ENCODE data around the gene IKBKE. TPM values are rescaled to one million over a fixed set of nuclear protein-coding genes. Genes with fewer than 3 reads are reported as not detected.

IKBKE gene
- total RNA-seq, 1 donor = 23.7 TPM

DNA sequence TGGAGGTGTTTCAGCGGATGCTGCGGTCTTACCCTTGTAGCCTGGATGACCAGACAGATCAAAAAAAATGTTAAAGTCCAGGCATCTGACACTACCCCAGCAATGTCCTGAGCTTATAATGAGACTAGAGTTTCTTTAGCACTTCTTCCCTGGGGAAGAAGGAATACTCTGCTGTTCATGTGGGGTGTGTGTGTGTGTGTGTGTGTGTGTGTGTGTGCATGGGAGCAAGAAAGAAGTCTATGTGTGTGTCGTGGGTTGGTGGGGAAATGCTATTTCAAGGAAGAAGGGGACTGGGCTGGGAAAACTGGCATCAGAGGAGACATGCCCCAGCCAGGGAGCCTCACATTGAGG lies 34.1 kb downstream of the IKBKE start:
- TF ChIP-seq, protein P1, sequence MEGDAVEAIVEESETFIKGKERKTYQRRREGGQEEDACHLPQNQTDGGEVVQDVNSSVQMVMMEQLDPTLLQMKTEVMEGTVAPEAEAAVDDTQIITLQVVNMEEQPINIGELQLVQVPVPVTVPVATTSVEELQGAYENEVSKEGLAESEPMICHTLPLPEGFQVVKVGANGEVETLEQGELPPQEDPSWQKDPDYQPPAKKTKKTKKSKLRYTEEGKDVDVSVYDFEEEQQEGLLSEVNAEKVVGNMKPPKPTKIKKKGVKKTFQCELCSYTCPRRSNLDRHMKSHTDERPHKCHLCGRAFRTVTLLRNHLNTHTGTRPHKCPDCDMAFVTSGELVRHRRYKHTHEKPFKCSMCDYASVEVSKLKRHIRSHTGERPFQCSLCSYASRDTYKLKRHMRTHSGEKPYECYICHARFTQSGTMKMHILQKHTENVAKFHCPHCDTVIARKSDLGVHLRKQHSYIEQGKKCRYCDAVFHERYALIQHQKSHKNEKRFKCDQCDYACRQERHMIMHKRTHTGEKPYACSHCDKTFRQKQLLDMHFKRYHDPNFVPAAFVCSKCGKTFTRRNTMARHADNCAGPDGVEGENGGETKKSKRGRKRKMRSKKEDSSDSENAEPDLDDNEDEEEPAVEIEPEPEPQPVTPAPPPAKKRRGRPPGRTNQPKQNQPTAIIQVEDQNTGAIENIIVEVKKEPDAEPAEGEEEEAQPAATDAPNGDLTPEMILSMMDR (IDR thresholded peaks at IDR 0.05; ENCODE audit: insufficient read depth, low read depth, low read length) = no peak
- no peak for DNase-seq (ENCODE audit: low read depth)
- H3K4me3 ChIP-seq (ENCODE audit: low read depth, low read length) = no peak overlapping the region

DNA sequence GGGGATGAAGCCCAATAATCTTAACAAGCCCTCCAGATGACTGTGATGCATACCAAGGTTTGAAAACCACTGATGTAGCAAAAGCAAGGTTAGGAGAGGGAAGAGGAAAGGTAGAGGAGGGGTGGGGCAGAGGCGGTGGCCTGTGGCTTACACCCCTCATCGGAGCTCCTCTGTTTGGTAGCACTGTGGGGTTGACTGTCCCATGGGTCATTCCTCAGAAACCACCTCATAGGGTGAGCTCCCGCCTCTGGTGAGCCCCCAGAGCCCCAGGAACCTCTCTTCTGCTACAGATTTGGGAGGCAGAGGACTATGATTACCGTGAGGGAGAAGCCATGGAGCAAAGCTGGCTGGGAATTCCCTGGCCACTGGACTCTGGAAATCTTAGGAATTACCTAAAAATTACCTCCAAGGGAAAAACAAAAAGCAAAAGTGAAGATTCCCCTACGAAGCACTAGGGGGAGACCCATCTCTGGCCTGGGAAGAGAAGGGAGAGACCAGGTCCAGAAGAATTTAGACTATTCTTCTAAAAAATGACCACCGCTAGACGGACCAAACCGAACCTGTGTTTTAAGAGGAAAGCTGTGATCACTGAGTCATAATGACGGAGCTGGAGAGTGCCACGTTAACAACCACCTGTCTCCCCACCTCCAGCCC lies 35.6 kb downstream of the IKBKE start:
- H3K4me3 ChIP-seq (ENCODE audit: low read depth, low read length) = no peak overlapping the region
- TF ChIP-seq, protein P1 (IDR thresholded peaks at IDR 0.05; ENCODE audit: insufficient read depth, low read depth, low read length) = peak; percentile 76
- peak; percentile 37 for DNase-seq (ENCODE audit: low read depth)

DNA sequence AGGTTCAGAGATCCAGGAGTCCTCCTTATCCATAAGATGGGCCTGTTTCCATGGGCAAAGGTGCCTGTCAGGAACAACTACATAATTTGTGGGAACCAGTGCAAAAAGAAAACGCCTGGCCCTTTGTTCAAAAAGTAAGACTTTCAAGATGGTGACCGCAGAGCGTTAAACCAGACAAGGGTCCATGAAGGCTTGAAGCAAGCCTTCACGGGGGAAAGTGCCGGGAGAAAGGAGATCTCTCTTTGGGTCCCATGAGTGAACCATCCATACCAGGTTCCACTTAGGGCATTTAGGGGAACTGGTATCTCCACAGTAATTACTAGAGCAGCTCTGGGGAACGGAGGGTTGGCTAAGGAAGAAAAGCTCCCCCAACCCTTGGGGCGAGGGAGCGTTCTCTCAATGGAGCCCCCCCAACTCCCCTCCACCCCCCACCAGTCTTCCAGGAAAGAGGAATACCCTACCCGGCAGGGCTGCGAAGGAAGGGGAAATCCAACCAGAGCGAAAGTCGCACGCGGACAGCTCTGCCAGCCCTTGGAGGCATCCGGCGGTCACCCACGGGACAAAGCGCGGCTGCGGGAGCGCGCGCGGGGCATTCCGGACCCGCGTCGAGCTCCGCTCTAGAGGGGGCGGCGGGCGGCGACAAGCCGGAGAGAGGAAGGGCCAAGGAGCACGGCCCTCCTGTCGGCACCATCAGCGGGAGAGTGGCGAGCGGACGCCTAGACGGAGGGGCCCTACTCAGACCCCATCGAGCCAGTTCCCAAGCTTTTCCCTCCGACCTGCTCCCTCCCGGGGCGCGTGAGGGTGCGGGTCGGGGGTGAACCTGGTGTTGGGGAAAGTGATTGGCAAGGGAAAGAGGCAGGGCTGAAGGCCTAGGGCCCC lies 36.4 kb downstream of the IKBKE start:
- TF ChIP-seq, protein P1 (IDR thresholded peaks at IDR 0.05; ENCODE audit: insufficient read depth, low read depth, low read length) = no peak
- DNase-seq (ENCODE audit: low read depth) = no peak
- peak overlapping the region; percentile 60 for H3K4me3 ChIP-seq (ENCODE audit: low read depth, low read length)

DNA sequence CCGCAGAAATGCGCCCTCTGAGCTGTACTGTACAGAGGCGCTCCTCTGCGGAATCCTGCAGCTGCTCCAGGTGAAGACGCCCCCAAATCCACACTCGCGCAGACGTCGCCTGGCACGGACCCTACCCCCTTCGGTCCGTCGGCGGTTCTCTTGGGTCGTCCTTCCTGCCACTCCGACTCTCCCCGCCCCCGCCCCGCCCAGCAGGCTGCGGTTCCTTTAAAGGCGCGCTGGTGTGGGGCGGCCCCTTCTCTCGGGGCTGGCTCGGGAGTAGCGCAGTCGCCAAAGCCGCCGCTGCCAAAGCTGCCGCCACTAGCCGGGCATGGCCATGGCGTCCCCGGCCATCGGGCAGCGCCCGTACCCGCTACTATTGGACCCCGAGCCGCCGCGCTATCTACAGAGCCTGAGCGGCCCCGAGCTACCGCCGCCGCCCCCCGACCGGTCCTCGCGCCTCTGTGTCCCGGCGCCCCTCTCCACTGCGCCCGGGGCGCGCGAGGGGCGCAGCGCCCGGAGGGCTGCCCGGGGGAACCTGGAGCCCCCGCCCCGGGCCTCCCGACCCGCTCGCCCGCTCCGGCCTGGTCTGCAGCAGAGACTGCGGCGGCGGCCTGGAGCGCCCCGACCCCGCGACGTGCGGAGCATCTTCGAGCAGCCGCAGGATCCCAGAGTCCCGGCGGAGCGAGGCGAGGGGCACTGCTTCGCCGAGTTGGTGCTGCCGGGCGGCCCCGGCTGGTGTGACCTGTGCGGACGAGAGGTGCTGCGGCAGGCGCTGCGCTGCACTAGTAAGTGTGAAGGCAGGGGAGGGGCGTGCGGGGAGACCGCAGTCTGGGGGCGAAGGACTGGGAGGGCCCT lies 37.2 kb downstream of the IKBKE start, which contains the start of gene RASSF5:
Gene RASSF5, plus strand, starts transcription at position 248 of the 846 bp plus-strand sequence. Its CDS starts 72 bp downstream, at position 320.
- peak within 1 kb of the TSS; percentile 60 for H3K4me3 ChIP-seq (ENCODE audit: low read depth, low read length)
- TF ChIP-seq, protein P1 (IDR thresholded peaks at IDR 0.05; ENCODE audit: insufficient read depth, low read depth, low read length) = no peak
- peak; percentile 66 for DNase-seq (ENCODE audit: low read depth)

DNA sequence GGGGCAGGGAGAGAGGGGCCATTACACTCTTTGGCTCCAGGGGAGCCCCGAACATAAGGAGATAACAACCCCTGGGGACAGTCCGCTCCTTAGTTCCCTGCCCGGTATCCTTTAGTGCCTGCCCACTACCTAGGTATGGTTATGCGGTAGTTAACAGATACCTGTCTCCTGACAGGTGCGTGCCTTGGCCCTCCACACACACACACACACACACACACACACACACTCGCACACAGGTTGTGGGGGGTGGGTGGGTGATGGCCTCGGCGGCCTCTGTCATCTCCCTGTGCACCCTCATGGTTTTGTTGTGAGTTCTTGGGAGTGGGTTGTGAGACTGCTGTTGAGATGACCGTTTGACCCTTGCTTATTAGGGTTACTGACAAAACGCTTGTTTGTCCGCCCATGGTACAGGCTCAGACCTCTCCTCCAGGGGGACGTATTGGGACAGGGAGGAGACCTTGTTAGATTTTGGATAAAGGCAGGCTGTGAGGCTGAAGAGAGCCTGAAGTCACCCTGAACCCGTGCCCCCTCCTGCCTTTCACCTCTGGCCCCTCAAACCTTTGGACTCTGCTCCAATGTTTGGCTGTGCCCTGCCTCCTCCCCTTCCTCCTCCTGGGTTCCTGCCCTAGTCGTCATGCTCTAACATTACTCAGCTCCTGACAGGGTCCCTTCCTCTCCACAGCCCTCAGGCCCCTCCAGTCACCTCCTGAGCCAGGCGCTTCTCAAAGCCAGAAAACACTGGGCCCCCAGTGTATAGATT lies 38.0 kb downstream of the IKBKE start:
- TF ChIP-seq, protein P1 (IDR thresholded peaks at IDR 0.05; ENCODE audit: insufficient read depth, low read depth, low read length) = no peak
- no peak for DNase-seq (ENCODE audit: low read depth)
- H3K4me3 ChIP-seq (ENCODE audit: low read depth, low read length) = peak overlapping the region; percentile 60

DNA sequence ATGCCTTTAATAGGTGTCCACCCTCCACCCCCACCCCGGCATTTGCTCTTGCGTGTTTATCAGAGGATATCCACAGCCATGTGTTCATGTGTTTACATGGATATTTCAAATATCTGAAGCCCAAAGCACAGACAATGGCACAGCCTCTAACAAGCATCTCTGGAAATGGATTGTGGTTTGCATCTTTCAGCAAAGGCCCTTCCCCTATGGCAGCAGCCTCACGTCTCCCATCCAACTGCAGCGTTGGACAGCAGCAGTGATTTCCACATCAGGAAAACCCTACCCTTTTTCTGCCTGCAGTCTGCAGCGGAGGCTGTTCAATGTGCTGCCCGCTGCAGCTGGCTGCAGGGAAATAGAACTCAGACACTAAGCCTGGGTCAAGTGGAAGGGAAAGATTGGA lies 38.7 kb downstream of the IKBKE start:
- DNase-seq (ENCODE audit: low read depth) = peak; percentile 72
- no peak overlapping the region for H3K4me3 ChIP-seq (ENCODE audit: low read depth, low read length)
- TF ChIP-seq, protein P1 (IDR thresholded peaks at IDR 0.05; ENCODE audit: insufficient read depth, low read depth, low read length) = no peak

Measured in fibroblast of villous mesenchyme (primary cell).